NCI-H2227 (cell line): ENCODE results near the gene MRPS26.
"Not testable (repeated sequence)": the region's sequence is repeated elsewhere in the genome, so short reads cannot be mapped to it uniquely, and the experiment has no call there.

Experiments used
- DNase-seq: peaks from one replicate; lab custom pipeline; 2025; ENCODE audit not compliant: unreplicated experiment; lab: John Stamatoyannopoulos, UW

Gene MRPS26

GRCh38 chr20:3041854-3042409 lies 3.9 kb upstream of the MRPS26 start:
- no peak for DNase-seq

GRCh38 chr20:3042625-3043024 lies 3.2 kb upstream of the MRPS26 start:
- no peak for DNase-seq

GRCh38 chr20:3043322-3043721 lies 2.5 kb upstream of the MRPS26 start, which contains the start of gene GNRH2:
TSS of gene GNRH2 (plus strand) at chr20:3043622. CDS start at chr20:3044415, 793 bp downstream.
- DNase-seq, result no peak

DNA sequence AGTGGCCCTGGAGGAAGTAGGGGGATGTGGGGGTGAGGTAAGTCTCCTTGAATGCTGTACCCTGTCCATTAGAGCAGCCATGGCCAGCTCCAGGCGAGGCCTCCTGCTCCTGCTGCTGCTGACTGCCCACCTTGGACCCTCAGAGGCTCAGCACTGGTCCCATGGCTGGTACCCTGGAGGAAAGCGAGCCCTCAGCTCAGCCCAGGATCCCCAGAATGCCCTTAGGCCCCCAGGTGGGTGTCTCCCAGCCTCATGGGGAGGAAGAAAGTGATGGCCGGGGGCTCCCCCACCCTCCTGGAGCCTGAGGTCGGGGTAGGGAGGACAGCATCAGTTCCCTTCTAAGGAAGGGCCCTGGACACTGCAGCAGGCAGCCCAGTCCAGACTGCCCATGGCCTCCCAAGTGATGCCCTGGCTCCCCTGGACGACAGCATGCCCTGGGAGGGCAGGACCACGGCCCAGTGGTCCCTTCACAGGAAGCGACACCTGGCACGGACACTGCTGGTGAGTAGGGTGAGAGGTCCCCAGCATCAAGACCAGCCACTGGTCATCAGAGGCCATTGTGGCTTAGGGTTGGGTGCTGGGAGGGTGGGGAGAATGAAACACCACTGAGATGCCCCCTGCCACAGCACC lies 1.4 kb upstream of the MRPS26 start:
- DNase-seq, result no peak

DNA sequence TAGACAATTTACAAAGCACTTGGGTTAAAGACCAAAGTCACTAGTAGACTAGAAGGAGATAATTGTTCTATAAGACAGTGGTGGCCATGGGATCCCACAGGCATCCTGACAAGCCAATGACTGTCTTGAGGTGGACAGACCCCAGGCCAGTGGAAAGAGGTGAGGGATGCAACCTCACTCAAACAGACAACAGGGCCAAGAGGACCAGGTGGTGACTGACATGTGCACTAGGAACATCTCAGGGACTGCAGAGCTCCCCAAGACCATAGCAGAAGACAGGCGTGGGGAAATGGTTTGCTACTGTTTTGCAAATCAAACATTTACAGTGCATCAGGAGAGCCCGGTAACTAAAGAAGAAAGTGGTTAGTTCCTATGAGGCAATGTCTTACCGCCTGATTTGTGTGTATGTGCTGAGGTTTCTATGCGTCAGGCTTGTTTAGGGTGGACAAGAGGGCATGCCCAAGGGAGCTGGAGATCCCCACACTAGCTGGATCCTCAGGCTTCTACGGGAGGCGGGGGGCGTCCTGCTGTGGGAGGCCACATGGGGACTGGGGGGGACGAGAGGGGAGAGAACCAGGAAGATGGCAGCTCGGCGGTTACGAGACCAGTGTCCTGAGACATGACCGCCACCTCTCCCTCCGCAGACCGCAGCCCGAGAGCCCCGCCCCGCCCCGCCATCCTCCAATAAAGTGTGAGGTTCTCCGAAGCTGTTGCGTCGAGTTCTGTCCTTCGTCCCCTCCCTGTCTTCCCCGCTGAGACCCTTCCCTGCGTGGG lies 623 bp upstream of the MRPS26 start:
- no peak for DNase-seq

GRCh38 chr20:3046677-3047462 lies 1.0 kb downstream of the MRPS26 start:
- peak; percentile 71 for DNase-seq

- DNase-seq, result no peak
These were observed 1.9 kb downstream of the MRPS26 start for GRCh38 chr20:3047486-3048419.

GRCh38 chr20:3051385-3052019 lies 5.7 kb downstream of the MRPS26 start:
- DNase-seq, result no peak

- no peak for DNase-seq
These were observed 13.6 kb downstream of the MRPS26 start for GRCh38 chr20:3059489-3059888.

DNA sequence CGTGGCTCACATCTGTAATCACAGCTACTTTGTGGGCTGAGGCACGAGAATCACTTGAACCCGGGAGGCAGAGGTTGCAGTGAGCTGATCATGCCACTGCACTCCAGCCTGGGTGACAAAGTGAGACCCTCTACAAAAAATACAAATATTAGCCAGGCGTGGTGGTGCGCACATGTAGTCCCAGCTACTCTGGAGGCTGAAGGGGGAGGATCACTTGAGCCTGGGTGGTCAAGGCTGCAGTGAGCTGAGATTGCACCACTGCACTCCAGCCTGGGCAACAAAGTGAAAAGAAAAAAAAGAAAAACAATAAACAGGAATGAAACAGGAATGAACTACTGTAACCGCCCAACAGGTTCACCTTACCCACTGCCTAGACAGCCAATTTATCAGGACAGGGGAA lies 18.3 kb downstream of the MRPS26 start:
- DNase-seq, result not testable (repeated sequence)

- no peak for DNase-seq
These were observed 21.5 kb downstream of the MRPS26 start for GRCh38 chr20:3067139-3068014.

DNA sequence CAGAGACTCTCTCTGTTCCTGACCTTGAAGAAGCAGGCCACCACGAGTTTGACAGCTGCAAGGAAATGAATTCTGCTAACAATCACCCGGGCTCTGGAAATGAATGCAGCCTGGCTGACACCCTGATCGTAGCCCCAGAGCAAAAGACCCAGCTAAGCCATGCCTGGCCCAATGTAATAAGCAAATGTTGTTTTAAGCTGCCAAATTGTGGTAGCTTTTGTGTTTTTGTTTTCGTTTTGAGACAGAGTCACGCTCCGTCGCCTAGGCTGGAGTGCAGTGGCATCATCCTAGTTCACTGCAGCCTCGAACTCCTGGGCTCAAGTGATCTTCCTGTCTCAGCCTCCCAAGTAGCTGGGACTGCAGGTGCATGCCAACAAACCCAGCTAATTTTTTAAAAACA lies 22.2 kb downstream of the MRPS26 start:
- DNase-seq, result no peak

DNA sequence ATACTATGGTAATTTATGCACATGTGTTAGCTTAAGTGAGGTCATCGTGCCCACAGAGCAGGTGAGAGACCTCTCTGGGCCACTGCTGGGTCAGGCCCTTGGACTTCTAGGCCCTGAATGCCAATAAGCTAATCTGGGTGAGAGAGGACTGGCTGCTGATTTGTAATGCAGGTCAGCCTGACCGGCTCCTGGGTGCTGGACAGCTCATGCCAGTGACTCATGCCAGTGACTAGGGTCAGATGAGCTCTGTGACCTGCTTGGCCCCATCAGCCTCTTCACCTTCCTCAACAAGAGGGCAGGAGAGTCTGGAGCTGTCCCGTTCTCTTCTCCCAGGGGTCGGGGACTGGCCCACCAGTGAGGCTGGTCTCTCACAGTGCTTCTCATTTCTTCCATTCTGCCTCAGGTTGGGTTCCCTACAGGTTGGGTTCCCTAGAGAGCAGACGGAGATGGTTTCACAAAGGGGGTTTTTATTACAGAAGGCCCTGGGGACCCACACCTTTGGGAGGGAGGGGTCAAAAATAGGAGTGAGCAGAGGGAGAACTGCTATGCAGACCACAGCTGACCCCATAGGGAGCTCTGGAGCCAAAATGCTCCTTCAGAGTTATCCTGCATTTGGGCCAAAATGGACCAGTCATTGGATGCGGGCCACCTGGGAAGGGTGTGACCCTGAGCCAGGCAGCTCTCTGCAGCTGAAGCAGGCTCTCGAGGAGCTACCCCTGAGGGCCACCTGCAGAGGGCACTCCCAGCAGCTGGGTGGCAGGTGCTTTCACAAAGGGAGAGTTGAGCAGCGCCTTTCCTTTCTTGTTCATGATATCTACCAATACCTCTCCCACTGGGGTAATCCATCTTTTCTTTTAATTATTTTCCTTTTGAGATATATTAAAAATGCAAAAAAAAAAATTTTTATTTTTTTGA lies 23.4 kb downstream of the MRPS26 start:
- DNase-seq, result no peak

DNA sequence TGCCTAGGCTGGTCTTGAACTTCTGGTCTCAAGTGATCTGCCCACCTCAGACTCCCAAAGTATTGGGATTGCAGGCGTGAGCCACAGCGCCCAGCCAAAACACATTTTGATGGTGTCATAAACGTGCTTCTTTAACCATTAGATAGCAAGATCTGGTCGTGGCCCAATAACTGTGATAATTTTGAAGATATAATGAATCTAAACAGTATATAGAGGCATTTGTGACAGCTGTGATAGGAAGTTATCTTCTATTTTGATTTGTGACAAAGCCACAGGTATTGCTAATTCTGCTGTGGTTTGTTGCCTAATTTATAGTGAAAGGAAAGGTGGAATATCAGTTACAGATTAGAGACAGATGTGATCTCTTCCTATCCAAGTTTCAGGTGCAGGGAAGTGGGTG lies 24.9 kb downstream of the MRPS26 start:
- DNase-seq, result no peak

GRCh38 chr20:3071266-3071609 lies 25.4 kb downstream of the MRPS26 start:
- no peak for DNase-seq

DNA sequence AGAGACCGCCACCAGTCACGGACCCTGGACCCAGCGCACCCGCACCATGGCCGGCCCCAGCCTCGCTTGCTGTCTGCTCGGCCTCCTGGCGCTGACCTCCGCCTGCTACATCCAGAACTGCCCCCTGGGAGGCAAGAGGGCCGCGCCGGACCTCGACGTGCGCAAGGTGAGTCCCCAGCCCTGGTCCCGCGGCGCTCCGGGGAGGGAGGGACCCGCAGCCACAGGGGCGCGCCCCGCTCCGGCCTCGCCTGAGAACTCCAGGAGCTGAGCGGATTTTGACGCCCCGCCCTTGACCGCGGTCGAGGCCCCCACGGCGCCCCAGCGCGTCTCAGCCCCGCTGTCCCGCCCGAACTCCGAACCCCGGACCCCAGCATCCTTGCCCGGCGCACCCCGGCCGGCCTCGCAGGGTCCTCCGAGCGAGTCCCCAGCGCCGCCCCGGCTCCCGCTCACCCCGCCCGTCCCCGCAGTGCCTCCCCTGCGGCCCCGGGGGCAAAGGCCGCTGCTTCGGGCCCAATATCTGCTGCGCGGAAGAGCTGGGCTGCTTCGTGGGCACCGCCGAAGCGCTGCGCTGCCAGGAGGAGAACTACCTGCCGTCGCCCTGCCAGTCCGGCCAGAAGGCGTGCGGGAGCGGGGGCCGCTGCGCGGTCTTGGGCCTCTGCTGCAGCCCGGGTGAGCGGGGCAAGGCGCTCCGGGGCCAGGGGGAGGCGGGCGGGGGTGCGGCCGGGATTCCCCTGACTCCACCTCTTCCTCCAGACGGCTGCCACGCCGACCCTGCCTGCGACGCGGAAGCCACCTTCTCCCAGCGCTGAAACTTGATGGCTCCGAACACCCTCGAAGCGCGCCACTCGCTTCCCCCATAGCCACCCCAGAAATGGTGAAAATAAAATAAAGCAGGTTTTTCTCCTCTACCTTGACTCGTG lies 26.0 kb downstream of the MRPS26 start, which contains the start of gene OXT:
Gene OXT (plus strand): TSS at position 11 of the 920 bp plus-strand sequence. CDS start 36 bp downstream, at position 47.
- no peak for DNase-seq
